ENCODE results near the gene ITSN2.

The ITSN2 gene

DNA sequence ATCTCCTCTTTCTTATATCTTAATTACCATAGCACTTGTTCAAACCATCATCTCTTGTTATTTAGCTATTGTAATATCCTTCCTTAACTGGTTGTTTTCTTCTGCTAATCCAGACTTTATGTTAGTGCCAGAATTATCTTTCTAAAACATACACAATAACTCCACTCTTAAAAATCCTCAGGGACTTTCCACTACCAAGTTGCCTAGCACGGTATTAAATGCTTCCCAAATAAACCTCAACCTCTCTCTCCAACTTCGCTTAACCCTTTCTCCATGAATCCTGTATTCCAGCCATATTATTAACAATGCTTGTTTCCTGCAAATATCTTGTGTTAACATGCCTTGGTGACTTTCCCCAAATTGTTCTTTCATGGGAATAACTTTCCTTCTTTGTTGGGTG, 101.0 kb downstream of the ITSN2 start:
- no peak overlapping the region for H3K9ac ChIP-seq (ENCODE audit: low read length)
- no peaks in the 10 kb centered on the region for H3K79me2 ChIP-seq (ENCODE audit: control insufficient read depth, insufficient read depth, low read length)
- no peaks in the 10 kb centered on the region for H3K79me1 ChIP-seq (ENCODE audit: low read length)
- no peaks in the 10 kb centered on the region for H3K36me3 ChIP-seq (ENCODE audit: control insufficient read depth, insufficient read depth, low read length)
- DNase-seq: no peak
- H3K56ac ChIP-seq (ENCODE audit: low read length): no peak overlapping the region
- H2BK5ac ChIP-seq (ENCODE audit: low read length): no peak overlapping the region
- 100% methylated on average over 2 of the region's 2 CpGs for WGBS (ENCODE audit: extremely low coverage, insufficient coverage, low lambda C conversion rate)
- H3K27me3 ChIP-seq (ENCODE audit: insufficient read depth, low read length, poor library complexity): no peaks in the 10 kb centered on the region
- no peak overlapping the region for H4K5ac ChIP-seq (ENCODE audit: low read length)
- no peaks in the 10 kb centered on the region for H3K4me1 ChIP-seq (ENCODE audit: control insufficient read depth, low read depth, low read length)
- H4K8ac ChIP-seq (ENCODE audit: low read depth, low read length): no peak overlapping the region
- H3K4me3 ChIP-seq (ENCODE audit: low read length): no peak overlapping the region
- H2BK15ac ChIP-seq (replicated peaks; ENCODE audit: low read depth): no peak overlapping the region
- H3K18ac ChIP-seq (ENCODE audit: low read length): no peak overlapping the region
- H2BK120ac ChIP-seq (ENCODE audit: low read depth, low read length): no peak overlapping the region
- no peak overlapping the region for H3K27ac ChIP-seq (ENCODE audit: low read depth, low read length)
- no peak overlapping the region for H3K4me2 ChIP-seq (ENCODE audit: low read length)
- no peak overlapping the region for H2AK5ac ChIP-seq (ENCODE audit: low read length)
- H3K4ac ChIP-seq (ENCODE audit: low read depth, low read length): no peak overlapping the region
- no peak overlapping the region for H3K23ac ChIP-seq (ENCODE audit: low read length)

DNA sequence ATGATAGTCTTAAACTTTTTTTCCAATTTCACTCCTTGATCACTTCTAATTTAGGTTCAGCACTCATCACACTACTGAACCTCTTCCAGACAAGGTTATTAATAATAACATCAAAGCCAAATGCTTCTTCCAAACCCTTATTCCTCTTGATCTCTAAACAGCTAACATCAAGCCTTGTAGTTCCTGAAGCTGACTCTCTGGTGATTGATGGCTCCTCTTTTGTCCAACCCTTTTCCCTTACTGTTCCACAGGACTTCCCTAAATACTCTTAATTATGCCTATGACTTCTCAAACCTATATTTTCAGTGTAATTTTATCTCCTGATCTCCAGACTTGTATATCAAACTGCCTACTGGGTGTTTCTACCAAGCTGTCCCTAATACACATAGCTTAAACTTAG, 101.6 kb downstream of the ITSN2 start:
- no peak overlapping the region for H4K5ac ChIP-seq (ENCODE audit: low read length)
- no peak overlapping the region for H2BK120ac ChIP-seq (ENCODE audit: low read depth, low read length)
- H3K36me3 ChIP-seq (ENCODE audit: control insufficient read depth, insufficient read depth, low read length): no peaks in the 10 kb centered on the region
- no peak overlapping the region for H3K9ac ChIP-seq (ENCODE audit: low read length)
- H3K4ac ChIP-seq (ENCODE audit: low read depth, low read length): no peak overlapping the region
- H2AK5ac ChIP-seq (ENCODE audit: low read length): no peak overlapping the region
- no peak overlapping the region for H2BK15ac ChIP-seq (replicated peaks; ENCODE audit: low read depth)
- H2BK5ac ChIP-seq (ENCODE audit: low read length): no peak overlapping the region
- no peaks in the 10 kb centered on the region for H3K79me2 ChIP-seq (ENCODE audit: control insufficient read depth, insufficient read depth, low read length)
- H3K27me3 ChIP-seq (ENCODE audit: insufficient read depth, low read length, poor library complexity): no peaks in the 10 kb centered on the region
- H3K4me1 ChIP-seq (ENCODE audit: control insufficient read depth, low read depth, low read length): no peaks in the 10 kb centered on the region
- DNase-seq: no peak
- no peak overlapping the region for H3K4me3 ChIP-seq (ENCODE audit: low read length)
- no peak overlapping the region for H3K23ac ChIP-seq (ENCODE audit: low read length)
- H3K27ac ChIP-seq (ENCODE audit: low read depth, low read length): no peak overlapping the region
- no peaks in the 10 kb centered on the region for H3K79me1 ChIP-seq (ENCODE audit: low read length)
- no peak overlapping the region for H3K18ac ChIP-seq (ENCODE audit: low read length)
- H4K8ac ChIP-seq (ENCODE audit: low read depth, low read length): no peak overlapping the region
- no peak overlapping the region for H3K56ac ChIP-seq (ENCODE audit: low read length)
- no peak overlapping the region for H3K4me2 ChIP-seq (ENCODE audit: low read length)

DNA sequence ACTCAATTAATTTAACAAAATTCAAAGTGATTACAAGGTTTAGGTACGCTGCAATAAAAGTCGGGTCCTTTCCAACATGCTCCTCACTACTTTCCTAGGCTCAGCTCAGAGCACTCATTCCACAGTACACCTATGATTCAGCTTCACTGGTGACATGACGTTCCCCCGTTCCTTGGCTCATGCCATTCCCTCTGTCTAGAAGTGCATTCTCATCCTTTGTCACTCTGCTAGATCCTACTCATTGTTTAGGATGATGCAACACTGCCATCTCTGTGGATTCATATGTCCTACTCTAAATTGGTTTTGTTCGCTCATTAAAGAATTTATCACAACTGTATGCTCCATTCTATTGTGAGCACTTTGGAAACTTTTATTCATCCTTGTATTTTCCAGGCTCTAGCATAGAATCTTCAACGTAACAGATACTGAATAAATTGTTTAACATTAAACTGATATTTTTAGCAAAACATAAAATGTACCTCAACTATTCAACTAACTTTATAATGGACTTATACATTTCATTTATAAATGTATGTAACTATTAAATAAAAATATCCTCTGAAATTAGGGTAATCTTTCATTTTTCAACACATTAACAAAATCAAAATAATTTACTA, 106.9 kb downstream of the ITSN2 start:
- no peak overlapping the region for H3K23ac ChIP-seq (ENCODE audit: low read length)
- no peak overlapping the region for H3K18ac ChIP-seq (ENCODE audit: low read length)
- no CpG with 5 or more reads among the region's 6 CpGs for WGBS (ENCODE audit: extremely low coverage, insufficient coverage, low lambda C conversion rate)
- H3K56ac ChIP-seq (ENCODE audit: low read length): peak overlapping the region; percentile 8
- no peak overlapping the region for H4K8ac ChIP-seq (ENCODE audit: low read depth, low read length)
- H3K36me3 ChIP-seq (ENCODE audit: control insufficient read depth, insufficient read depth, low read length): no peaks in the 10 kb centered on the region
- no peak overlapping the region for H2BK5ac ChIP-seq (ENCODE audit: low read length)
- no peak overlapping the region for H2AK5ac ChIP-seq (ENCODE audit: low read length)
- H3K4me3 ChIP-seq (ENCODE audit: low read length): no peak overlapping the region
- peak overlapping the region; percentile 52 for H3K4ac ChIP-seq (ENCODE audit: low read depth, low read length)
- no peak overlapping the region for H2BK15ac ChIP-seq (replicated peaks; ENCODE audit: low read depth)
- H2BK120ac ChIP-seq (ENCODE audit: low read depth, low read length): no peak overlapping the region
- no peak overlapping the region for H4K5ac ChIP-seq (ENCODE audit: low read length)
- no peaks in the 10 kb centered on the region for H3K79me1 ChIP-seq (ENCODE audit: low read length)
- no peaks in the 10 kb centered on the region for H3K27me3 ChIP-seq (ENCODE audit: insufficient read depth, low read length, poor library complexity)
- peak; percentile 45 for DNase-seq
- no peak overlapping the region for H3K4me2 ChIP-seq (ENCODE audit: low read length)
- no peaks in the 10 kb centered on the region for H3K4me1 ChIP-seq (ENCODE audit: control insufficient read depth, low read depth, low read length)
- H3K79me2 ChIP-seq (ENCODE audit: control insufficient read depth, insufficient read depth, low read length): no peaks in the 10 kb centered on the region
- no peak overlapping the region for H3K27ac ChIP-seq (ENCODE audit: low read depth, low read length)
- no peak overlapping the region for H3K9ac ChIP-seq (ENCODE audit: low read length)

DNA sequence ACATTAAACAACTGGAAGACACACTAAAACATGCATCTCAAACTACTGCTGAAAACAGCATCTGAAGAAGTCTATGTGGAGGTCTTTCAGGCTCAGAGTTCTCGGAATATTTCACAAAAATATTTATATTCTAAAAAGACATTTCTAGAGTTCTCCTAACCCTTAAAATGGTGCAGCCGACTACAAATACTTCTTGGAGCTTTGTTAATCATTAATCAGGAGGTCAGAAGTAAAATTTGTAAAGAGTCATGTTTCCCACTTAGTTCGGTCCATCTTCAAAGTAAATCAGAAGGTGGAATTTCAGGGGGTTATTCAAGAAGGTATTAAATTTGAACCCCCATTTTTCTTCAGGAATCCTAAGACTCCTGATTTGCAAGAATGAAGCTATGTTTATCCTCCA, 112.7 kb downstream of the ITSN2 start:
- Histone ChIP-seq H2BK120ac (ENCODE audit: low read depth, low read length) (no peak overlapping the region), H3K4me2 (ENCODE audit: low read length) (no peak overlapping the region), H2AK5ac (ENCODE audit: low read length) (no peak overlapping the region), H3K79me1 (ENCODE audit: low read length) (no peaks in the 10 kb centered on the region), H3K4ac (ENCODE audit: low read depth, low read length) (no peak overlapping the region), H4K5ac (ENCODE audit: low read length) (no peak overlapping the region), H3K4me3 (ENCODE audit: low read length) (no peak overlapping the region), H3K36me3 (ENCODE audit: control insufficient read depth, insufficient read depth, low read length) (no peaks in the 10 kb centered on the region), H4K8ac (ENCODE audit: low read depth, low read length) (no peak overlapping the region), H3K56ac (ENCODE audit: low read length) (no peak overlapping the region), H3K18ac (ENCODE audit: low read length) (no peak overlapping the region), H3K27ac (ENCODE audit: low read depth, low read length) (no peak overlapping the region), H3K27me3 (ENCODE audit: insufficient read depth, low read length, poor library complexity) (no peaks in the 10 kb centered on the region), H3K9ac (ENCODE audit: low read length) (no peak overlapping the region), H3K79me2 (ENCODE audit: control insufficient read depth, insufficient read depth, low read length) (no peaks in the 10 kb centered on the region), H2BK5ac (ENCODE audit: low read length) (no peak overlapping the region), H3K4me1 (ENCODE audit: control insufficient read depth, low read depth, low read length) (no peaks in the 10 kb centered on the region), H3K23ac (ENCODE audit: low read length) (no peak overlapping the region), H2BK15ac (replicated peaks; ENCODE audit: low read depth) (no peak overlapping the region)
- no CpG with 5 or more reads among the region's 3 CpGs for WGBS (ENCODE audit: extremely low coverage, insufficient coverage, low lambda C conversion rate)
- DNase-seq: no peak

DNA sequence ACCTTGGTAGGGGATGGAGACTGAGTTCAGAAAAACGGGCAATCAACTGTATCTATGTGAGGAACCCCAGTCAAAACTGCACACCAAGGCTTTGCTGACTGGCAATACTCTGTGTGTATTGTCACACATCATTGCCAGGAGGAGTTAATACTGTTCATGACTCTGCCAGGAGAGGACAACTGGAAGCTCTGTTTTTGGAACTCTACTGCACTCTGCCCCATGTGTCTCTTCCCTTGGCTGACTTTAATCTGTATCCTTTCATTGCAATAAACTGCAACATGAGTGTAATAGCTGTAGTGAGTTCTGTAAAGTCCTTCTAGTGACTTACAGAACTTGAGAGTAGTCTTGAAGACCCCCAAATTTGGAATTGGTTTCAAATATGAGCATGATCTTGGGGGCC, 113.2 kb downstream of the ITSN2 start:
- Histone ChIP-seq H3K9ac (ENCODE audit: low read length) (no peak overlapping the region), H3K4ac (ENCODE audit: low read depth, low read length) (no peak overlapping the region), H3K23ac (ENCODE audit: low read length) (no peak overlapping the region), H3K4me3 (ENCODE audit: low read length) (no peak overlapping the region), H2BK15ac (replicated peaks; ENCODE audit: low read depth) (no peak overlapping the region), H3K79me1 (ENCODE audit: low read length) (no peaks in the 10 kb centered on the region), H4K8ac (ENCODE audit: low read depth, low read length) (no peak overlapping the region), H2AK5ac (ENCODE audit: low read length) (no peak overlapping the region), H3K4me2 (ENCODE audit: low read length) (no peak overlapping the region), H3K18ac (ENCODE audit: low read length) (no peak overlapping the region), H4K5ac (ENCODE audit: low read length) (no peak overlapping the region), H3K4me1 (ENCODE audit: control insufficient read depth, low read depth, low read length) (no peaks in the 10 kb centered on the region), H3K79me2 (ENCODE audit: control insufficient read depth, insufficient read depth, low read length) (no peaks in the 10 kb centered on the region), H3K27me3 (ENCODE audit: insufficient read depth, low read length, poor library complexity) (no peaks in the 10 kb centered on the region), H2BK120ac (ENCODE audit: low read depth, low read length) (no peak overlapping the region), H2BK5ac (ENCODE audit: low read length) (no peak overlapping the region), H3K27ac (ENCODE audit: low read depth, low read length) (no peak overlapping the region), H3K36me3 (ENCODE audit: control insufficient read depth, insufficient read depth, low read length) (no peaks in the 10 kb centered on the region), H3K56ac (ENCODE audit: low read length) (no peak overlapping the region)
- WGBS (ENCODE audit: extremely low coverage, insufficient coverage, low lambda C conversion rate): no CpG with 5 or more reads among the region's 1 CpG
- no peak for DNase-seq

DNA sequence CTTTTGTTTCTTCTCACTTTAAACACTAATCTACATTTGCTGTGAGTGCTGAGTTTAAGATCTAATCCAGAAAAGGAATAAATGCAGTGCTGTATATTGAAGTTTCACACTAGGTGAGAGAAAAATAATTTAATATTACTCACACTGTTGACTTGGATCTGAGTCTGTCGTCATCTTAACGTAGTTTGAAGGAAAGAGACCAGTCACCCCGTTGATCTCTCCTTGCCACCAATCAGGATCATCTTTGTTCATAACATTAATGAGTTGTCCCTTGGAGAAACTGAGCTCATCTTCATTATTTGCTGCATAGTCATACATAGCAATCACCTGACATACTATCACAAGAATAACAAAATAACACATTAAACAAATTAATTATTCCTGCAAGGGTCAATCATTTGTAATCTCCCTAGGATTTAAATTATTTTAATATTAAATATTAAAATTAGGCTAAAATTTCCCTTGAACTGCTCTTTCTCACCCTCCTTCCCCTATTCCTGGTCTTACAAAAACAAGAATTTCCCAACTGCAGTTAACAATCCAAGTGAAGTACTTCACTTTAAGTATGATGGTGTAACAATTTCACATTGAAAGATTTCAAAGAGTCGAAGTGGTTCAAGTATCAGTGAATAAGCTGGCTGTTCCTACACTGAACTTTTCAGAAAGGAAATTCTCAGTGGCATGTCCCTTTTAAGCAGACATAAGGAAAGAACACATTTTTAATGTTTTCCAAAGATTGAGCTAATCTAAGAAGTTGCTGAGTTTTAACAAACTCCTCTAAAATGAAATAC, 114.2 kb downstream of the ITSN2 start:
- no peak overlapping the region for H3K9ac ChIP-seq (ENCODE audit: low read length)
- H3K36me3 ChIP-seq (ENCODE audit: control insufficient read depth, insufficient read depth, low read length): no peaks in the 10 kb centered on the region
- H2AK5ac ChIP-seq (ENCODE audit: low read length): no peak overlapping the region
- no peaks in the 10 kb centered on the region for H3K27me3 ChIP-seq (ENCODE audit: insufficient read depth, low read length, poor library complexity)
- H4K8ac ChIP-seq (ENCODE audit: low read depth, low read length): no peak overlapping the region
- no peak overlapping the region for H3K56ac ChIP-seq (ENCODE audit: low read length)
- H2BK15ac ChIP-seq (replicated peaks; ENCODE audit: low read depth): no peak overlapping the region
- no peaks in the 10 kb centered on the region for H3K79me1 ChIP-seq (ENCODE audit: low read length)
- no peak overlapping the region for H3K27ac ChIP-seq (ENCODE audit: low read depth, low read length)
- no peak overlapping the region for H3K4me3 ChIP-seq (ENCODE audit: low read length)
- no peak overlapping the region for H2BK5ac ChIP-seq (ENCODE audit: low read length)
- H3K18ac ChIP-seq (ENCODE audit: low read length): no peak overlapping the region
- DNase-seq: no peak
- H2BK120ac ChIP-seq (ENCODE audit: low read depth, low read length): no peak overlapping the region
- no peak overlapping the region for H3K4ac ChIP-seq (ENCODE audit: low read depth, low read length)
- no peak overlapping the region for H3K4me2 ChIP-seq (ENCODE audit: low read length)
- no peaks in the 10 kb centered on the region for H3K79me2 ChIP-seq (ENCODE audit: control insufficient read depth, insufficient read depth, low read length)
- WGBS (ENCODE audit: extremely low coverage, insufficient coverage, low lambda C conversion rate): no CpG with 5 or more reads among the region's 4 CpGs
- no peaks in the 10 kb centered on the region for H3K4me1 ChIP-seq (ENCODE audit: control insufficient read depth, low read depth, low read length)
- no peak overlapping the region for H4K5ac ChIP-seq (ENCODE audit: low read length)
- H3K23ac ChIP-seq (ENCODE audit: low read length): no peak overlapping the region

All from mesendoderm (in vitro differentiated cells).